Measurements from ENCODE around the gene KIFC1. TPM values are rescaled to one million over a fixed set of nuclear protein-coding genes. Genes with fewer than 3 reads are reported as not detected.

KIFC1 gene
- total RNA-seq, 1 donor from 2014 or later: 93.9 TPM

DNA sequence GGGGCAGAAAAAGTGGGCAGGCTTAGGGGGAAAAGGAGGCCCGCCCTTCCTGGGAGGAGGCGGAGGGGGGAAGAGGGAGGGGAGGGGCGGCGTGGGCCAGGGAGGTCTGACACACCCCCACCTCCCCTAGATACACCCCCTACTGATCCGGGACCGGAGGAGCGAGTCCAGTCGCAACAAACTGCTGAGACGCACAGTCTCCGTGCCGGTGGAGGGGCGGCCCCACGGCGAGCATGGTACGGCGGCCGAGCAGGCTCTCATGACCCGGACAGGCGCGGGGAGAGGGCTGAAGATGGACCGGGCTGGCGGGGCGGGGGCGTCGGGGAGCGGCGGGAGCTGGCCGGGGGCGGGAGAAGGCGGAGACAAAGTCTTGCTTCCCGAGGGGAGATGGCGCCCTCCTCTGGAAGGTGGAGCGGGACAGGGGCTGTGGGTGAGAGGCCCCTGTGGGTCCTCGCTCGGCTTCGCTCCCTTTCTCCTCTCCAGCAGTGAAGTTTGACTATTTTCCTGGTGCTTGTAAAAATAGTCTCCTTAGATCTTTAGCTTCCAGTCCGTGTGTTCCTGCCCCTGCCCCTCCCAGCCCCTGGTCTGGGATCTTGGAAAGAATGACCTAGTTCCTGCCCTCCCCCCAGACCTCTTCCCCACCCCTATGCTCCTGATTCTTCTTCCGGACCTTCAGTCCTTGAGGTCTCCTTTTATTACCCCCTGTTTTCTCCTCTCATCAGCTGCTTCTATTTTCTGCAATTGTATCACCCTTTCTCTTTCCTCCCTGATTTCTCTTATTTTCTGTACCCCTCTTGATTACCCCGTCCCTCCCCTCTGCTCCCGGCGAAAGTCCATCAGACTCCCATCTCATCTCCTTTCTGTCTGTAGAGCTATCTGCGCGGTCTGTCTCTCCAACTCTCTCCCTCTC, 34.3 kb downstream of the KIFC1 start:
- peak; percentile 92 for DNase-seq (ENCODE audit: low spot score)
- H3K9me3 ChIP-seq (ENCODE audit: low read depth): no peaks in the 10 kb centered on the region
- H3K9ac ChIP-seq: no peak overlapping the region
- TF ChIP-seq, protein P1, sequence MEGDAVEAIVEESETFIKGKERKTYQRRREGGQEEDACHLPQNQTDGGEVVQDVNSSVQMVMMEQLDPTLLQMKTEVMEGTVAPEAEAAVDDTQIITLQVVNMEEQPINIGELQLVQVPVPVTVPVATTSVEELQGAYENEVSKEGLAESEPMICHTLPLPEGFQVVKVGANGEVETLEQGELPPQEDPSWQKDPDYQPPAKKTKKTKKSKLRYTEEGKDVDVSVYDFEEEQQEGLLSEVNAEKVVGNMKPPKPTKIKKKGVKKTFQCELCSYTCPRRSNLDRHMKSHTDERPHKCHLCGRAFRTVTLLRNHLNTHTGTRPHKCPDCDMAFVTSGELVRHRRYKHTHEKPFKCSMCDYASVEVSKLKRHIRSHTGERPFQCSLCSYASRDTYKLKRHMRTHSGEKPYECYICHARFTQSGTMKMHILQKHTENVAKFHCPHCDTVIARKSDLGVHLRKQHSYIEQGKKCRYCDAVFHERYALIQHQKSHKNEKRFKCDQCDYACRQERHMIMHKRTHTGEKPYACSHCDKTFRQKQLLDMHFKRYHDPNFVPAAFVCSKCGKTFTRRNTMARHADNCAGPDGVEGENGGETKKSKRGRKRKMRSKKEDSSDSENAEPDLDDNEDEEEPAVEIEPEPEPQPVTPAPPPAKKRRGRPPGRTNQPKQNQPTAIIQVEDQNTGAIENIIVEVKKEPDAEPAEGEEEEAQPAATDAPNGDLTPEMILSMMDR (IDR thresholded peaks at IDR 0.05): peak; percentile 65
- TF ChIP-seq EZH2phosphoT487 (IDR thresholded peaks at IDR 0.05) (no peak), EZH2 (IDR thresholded peaks at IDR 0.05) (no peak)
- peak overlapping the region; percentile 54 for H3K4me3 ChIP-seq
- peak overlapping the region; percentile 92 for H3K4me3 Mint-ChIP-seq
- H3K27me3 Mint-ChIP-seq (ENCODE audit: insufficient read depth, low read depth): peaks cover 10% of the 10 kb centered on the region
- H3F3A ChIP-seq (ENCODE audit: low read depth): peaks cover 55% of the 10 kb centered on the region
- H3K27me3 ChIP-seq: no peaks in the 10 kb centered on the region
- peaks cover 82% of the 10 kb centered on the region for H3K4me1 Mint-ChIP-seq
- no peak overlapping the region for H2AFZ ChIP-seq (replicated peaks)
- peak overlapping the region; percentile 66 for H3K27ac ChIP-seq
- H3K27ac Mint-ChIP-seq: peak overlapping the region; percentile 92
- H4K20me1 ChIP-seq (ENCODE audit: low read depth): peaks cover 44% of the 10 kb centered on the region
- H3K4me2 ChIP-seq: peak overlapping the region; percentile 89
- peaks cover 14% of the 10 kb centered on the region for H3K36me3 Mint-ChIP-seq
- no peaks in the 10 kb centered on the region for H3K36me3 ChIP-seq
- H3K4me1 ChIP-seq: peaks cover 48% of the 10 kb centered on the region
- no peaks in the 10 kb centered on the region for H3K9me3 Mint-ChIP-seq
- H3K79me2 ChIP-seq (ENCODE audit: low read depth): peaks cover 92% of the 10 kb centered on the region

DNA sequence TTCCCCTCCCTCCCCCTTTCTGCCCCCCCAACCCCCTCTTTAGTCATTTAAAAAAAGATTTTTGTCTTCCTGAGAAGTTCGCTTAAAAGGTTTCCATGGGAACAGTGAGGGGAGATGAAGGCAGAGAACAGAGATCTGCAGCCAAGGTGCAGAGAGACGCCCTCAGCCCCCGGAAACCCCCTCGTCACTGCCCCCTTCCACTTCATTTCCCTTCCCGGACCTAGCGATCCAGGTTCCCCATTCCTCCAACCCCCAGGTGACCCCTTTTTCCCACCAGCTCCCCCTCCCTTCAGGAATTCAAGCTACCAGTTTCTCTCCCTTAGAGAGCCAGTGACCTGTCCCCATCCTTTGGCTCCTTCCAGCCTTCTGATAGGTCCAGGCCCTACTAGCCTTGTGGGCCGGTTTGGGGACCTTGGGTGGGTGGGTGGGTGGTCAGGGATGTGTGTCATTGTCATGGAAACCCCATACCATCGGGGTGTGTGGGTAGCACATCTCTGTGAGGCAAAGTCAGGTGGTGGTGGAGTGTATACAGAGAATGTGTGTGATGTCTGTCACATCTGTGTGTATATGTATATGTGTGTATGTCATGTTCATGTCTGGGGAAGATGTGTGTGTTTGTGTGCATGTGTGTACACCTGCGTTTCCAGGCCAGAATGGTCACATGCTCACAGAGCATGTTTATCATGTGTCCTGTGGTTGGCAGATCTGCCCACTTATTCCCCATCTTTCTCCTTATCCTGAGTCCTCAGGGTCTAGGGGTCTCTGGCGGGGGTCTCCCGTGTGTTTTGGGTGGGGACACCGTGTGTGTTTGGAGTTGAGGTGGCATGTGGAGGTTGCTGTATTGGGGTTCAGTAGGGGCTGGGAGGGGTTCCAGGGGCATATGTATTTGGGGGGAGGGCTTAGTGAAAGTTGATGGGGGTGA, 35.2 kb downstream of the KIFC1 start:
- H3K79me2 ChIP-seq (ENCODE audit: low read depth): peaks cover 89% of the 10 kb centered on the region
- no peak overlapping the region for H3K9ac ChIP-seq

DNA sequence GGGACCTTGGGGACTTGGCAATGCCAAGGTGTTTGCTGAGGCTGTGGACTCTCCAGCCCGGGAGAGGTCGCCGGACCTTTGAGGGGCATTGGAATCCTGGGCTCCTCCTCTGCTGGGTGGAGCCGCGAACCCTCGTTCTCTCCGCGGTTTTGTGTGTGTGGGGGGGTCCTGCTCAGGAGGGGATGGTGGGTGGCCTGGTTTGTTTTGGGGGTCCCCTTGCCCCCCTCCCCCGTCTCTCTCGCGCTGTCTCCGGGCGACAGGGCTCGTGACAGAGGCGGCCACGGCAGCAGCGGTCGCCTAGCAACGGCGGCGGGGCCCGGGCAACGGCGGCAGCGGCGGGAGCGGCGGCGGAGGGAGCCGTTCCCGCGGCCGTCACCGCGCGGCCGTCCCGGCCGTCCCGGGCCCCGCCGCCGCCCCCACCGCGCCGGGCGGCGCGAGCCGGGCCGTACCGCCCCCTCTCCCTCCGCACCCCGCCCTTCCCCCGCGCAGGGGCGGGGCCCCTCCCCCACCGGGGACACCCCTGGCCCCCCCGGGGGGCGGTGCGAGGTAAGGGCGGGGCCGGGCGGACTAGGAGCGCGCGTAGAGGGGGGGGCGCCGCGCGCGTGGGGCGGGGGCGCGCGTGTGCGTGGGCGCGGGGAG, 36.1 kb downstream of the KIFC1 start:
- H3K9me3 ChIP-seq (ENCODE audit: low read depth): no peaks in the 10 kb centered on the region
- no peaks in the 10 kb centered on the region for H3K27me3 ChIP-seq
- no peak overlapping the region for H2AFZ ChIP-seq (replicated peaks)
- peak overlapping the region; percentile 89 for H3K4me2 ChIP-seq
- Mint-ChIP-seq H3K4me1 (peaks cover 81% of the 10 kb centered on the region), H3K27ac (peak overlapping the region; percentile 64), H3K27me3 (ENCODE audit: insufficient read depth, low read depth) (peaks cover 8% of the 10 kb centered on the region), H3K36me3 (peaks cover 16% of the 10 kb centered on the region), H3K4me3 (peak overlapping the region; percentile 92), H3K9me3 (no peaks in the 10 kb centered on the region)
- peaks cover 54% of the 10 kb centered on the region for H3K4me1 ChIP-seq
- H3K36me3 ChIP-seq: no peaks in the 10 kb centered on the region
- H3K79me2 ChIP-seq (ENCODE audit: low read depth): peaks cover 89% of the 10 kb centered on the region
- H3F3A ChIP-seq (ENCODE audit: low read depth): peaks cover 72% of the 10 kb centered on the region
- peak; percentile 79 for DNase-seq (ENCODE audit: low spot score)
- TF ChIP-seq, protein P1 (IDR thresholded peaks at IDR 0.05): peak; percentile 7
- no peak for TF ChIP-seq EZH2phosphoT487 (IDR thresholded peaks at IDR 0.05)
- no peak for TF ChIP-seq EZH2 (IDR thresholded peaks at IDR 0.05)
- no peak overlapping the region for H3K27ac ChIP-seq
- peaks cover 54% of the 10 kb centered on the region for H4K20me1 ChIP-seq (ENCODE audit: low read depth)
- peak overlapping the region; percentile 77 for H3K4me3 ChIP-seq
- no peak overlapping the region for H3K9ac ChIP-seq

More for the DNA sequence above, 35.2 kb downstream of the KIFC1 start:
- peak; percentile 34 for DNase-seq (ENCODE audit: low spot score)
- Histone ChIP-seq H3K4me1 (peaks cover 46% of the 10 kb centered on the region), H3K4me2 (peak overlapping the region; percentile 89), H3K9me3 (ENCODE audit: low read depth) (no peaks in the 10 kb centered on the region), H3K36me3 (no peaks in the 10 kb centered on the region), H4K20me1 (ENCODE audit: low read depth) (peaks cover 46% of the 10 kb centered on the region), H3K4me3 (peak overlapping the region; percentile 77), H2AFZ (replicated peaks) (no peak overlapping the region), H3F3A (ENCODE audit: low read depth) (peaks cover 64% of the 10 kb centered on the region), H3K27ac (no peak overlapping the region), H3K27me3 (no peaks in the 10 kb centered on the region)
- H3K4me3 Mint-ChIP-seq: peak overlapping the region; percentile 92
- H3K27ac Mint-ChIP-seq: peak overlapping the region; percentile 92
- no peaks in the 10 kb centered on the region for H3K9me3 Mint-ChIP-seq
- peaks cover 79% of the 10 kb centered on the region for H3K4me1 Mint-ChIP-seq
- H3K36me3 Mint-ChIP-seq: peaks cover 14% of the 10 kb centered on the region
- peaks cover 8% of the 10 kb centered on the region for H3K27me3 Mint-ChIP-seq (ENCODE audit: insufficient read depth, low read depth)
- TF ChIP-seq, protein P1 (IDR thresholded peaks at IDR 0.05): no peak
- TF ChIP-seq EZH2 (IDR thresholded peaks at IDR 0.05) (no peak), EZH2phosphoT487 (IDR thresholded peaks at IDR 0.05) (no peak)
